ENCODE measurements around the gene SIRT7. TPM values are rescaled to one million over a fixed set of nuclear protein-coding genes. Genes with fewer than 3 reads are reported as not detected.

Gene SIRT7
- total RNA-seq, 4 donors from 2014 or later, result 15.4 to 25.7 (median 20.2) TPM

DNA sequence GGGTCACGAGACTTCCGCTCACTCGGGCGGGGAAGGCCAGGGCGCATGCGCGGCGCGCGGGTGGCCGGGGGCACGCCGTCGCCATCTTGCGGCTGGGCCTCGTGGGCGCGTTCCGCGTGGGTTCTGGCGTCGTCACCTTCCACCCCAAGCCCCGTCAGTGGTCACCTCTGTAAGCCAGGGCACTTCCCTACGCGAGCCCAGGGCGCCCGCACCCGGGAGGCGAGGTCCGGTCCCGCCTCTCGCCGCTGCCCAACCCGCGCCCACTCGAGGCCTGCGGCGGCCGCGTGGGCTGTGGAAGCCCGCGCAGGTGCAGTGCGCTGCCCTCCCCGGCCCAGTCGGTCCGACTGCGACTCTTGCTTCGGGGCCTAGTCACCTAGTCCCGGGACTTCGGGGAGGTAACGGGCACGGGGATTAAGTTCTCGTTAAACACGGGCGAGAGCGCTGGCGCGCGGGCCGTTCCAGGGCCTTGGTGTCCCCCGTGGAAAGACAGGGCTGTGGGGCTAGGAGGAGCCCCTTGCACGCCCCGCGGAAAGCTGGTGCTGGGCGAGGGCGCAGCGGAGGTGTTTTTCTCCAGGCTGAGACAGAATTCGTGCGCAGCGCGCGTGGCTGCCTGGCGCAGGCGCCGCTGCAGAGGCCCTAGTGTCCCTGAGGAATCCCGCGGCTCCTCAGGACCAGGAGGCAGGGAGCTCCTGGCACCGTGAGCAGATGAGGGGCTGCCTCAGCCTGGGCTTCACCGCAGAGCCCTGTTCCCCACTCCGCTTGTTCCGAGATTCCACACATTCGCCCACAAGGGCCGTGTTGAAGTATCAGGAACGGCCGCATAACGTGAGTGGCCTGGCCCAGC is 46.4 kb downstream of the SIRT7 start:
- peak; percentile 20 for ATAC-seq (ENCODE audit: low FRiP score)
- DNase-seq (ENCODE audit: low spot score), result peak; percentile 86
- TF ChIP-seq, protein P1, sequence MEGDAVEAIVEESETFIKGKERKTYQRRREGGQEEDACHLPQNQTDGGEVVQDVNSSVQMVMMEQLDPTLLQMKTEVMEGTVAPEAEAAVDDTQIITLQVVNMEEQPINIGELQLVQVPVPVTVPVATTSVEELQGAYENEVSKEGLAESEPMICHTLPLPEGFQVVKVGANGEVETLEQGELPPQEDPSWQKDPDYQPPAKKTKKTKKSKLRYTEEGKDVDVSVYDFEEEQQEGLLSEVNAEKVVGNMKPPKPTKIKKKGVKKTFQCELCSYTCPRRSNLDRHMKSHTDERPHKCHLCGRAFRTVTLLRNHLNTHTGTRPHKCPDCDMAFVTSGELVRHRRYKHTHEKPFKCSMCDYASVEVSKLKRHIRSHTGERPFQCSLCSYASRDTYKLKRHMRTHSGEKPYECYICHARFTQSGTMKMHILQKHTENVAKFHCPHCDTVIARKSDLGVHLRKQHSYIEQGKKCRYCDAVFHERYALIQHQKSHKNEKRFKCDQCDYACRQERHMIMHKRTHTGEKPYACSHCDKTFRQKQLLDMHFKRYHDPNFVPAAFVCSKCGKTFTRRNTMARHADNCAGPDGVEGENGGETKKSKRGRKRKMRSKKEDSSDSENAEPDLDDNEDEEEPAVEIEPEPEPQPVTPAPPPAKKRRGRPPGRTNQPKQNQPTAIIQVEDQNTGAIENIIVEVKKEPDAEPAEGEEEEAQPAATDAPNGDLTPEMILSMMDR (IDR thresholded peaks at IDR 0.05), result no peak

DNA sequence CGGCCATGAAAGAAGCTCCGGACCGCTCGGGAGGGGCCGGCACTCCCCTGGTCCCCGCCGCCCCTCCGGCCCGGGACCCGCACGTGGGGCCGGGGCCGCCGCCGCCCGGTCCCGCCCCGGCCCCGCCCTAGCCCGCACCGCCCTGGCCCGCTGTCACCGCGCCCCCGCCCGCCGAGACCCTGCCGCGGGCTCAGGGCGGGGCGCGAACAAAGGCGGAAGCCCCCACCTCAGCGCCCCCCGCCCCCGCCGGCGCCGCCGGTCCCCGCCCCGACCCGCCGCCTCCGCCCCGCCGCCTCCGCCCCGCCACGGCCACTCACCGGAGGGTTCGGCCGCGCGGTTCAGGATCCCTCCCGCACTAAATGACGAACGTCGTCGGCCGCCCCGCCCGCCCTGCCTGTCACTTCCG is 47.0 kb downstream of the SIRT7 start, which contains the start of gene ARHGDIA:
ARHGDIA (minus strand) TSS at position 357 of the 406 bp plus-strand sequence. CDS start 1,407 bp downstream, outside the sequence.
- no peak for DNase-seq (ENCODE audit: low spot score)
- peak; percentile 53 for ATAC-seq (ENCODE audit: low FRiP score)
- TF ChIP-seq, protein P1 (IDR thresholded peaks at IDR 0.05), result no peak

DNA sequence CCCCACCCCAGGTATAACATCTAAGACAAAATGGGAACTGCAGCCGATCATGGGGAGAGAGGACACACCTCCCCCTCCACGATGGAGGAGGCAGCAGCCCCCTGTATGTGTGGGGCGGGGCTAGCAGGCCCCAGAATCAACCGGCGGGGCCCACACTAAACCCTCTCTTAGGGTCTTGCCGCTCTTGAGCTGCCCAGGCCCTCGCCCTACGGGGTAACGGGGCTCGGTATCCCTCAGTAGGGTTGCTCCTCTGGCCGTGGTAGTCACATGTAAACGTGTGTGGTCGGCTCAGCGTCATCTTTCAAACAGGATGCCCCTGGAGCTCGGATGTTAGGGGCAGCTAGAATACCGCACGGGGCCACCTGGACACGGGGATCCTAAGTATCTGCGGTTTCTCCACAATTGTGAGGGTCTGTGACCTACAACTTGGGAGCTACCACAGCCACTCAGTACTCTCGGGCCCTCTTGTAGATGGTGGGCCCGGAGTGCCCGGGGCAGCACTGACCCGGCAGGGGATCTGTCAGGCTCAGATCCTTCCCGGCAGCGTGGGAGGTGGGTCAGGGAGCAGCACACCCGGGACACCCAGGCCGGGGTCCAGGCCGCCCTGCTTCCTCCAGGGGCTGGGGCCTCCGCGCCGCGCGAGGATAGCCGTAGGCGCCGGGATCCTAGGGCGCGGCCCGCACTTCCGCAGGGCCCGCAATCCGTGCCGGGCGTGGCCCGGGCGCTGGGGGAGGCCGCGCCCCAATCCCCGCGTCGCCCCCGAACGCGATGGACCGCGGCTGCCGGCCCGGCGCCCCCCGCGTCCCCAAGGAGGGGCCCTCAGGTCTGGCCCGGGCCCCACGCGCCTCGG is 47.6 kb downstream of the SIRT7 start:
- peak; percentile 42 for DNase-seq (ENCODE audit: low spot score)

DNA sequence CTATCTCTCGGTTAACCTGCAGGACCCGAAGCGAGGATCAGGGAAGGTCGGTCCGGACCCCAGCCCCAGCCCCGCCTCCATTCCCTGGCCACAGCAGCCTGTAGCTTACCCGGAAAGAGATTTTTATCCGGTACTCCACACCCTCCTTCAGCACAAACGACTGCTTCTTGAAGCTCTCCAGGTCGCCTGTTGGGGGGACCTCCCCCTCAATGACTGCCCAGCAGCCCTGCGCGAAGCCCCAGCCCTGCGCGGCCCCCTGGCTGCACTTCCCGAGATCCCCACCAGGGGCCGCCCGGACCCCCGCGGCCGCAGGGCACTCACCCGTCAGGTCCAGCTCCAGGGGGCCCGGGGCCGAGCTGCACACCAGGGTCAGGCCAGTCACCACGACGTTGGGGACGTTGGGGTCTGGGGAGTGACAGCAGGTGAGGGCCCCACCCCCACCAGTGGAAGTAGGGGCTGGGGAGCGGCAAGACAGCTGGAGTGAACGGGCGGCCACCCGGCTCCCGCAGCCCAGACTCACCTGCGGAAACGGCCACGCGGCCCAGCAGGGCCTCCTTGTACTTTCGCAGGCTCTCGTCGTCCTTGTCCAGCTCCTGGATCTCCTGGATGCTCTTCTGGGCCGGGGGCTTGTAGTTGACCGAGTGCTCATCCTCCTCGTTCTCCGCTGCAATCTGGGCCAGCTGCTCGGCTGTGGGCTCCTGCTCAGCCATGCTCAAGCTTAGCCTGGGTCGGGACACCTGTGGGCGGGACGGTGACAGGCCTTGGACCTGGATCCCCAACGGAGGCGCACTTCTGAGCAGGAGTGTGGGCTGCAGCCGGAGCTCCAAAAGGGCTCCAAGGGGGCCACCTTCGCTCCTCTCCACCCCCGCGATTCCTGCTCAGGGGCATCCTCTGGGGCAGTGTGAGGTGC is 48.5 kb downstream of the SIRT7 start:
- DNase-seq (ENCODE audit: low spot score), result no peak
- ATAC-seq (ENCODE audit: low FRiP score), result no peak

More for the DNA sequence above, 47.6 kb downstream of the SIRT7 start:
- no peak for ATAC-seq (ENCODE audit: low FRiP score)
- TF ChIP-seq, protein P1 (IDR thresholded peaks at IDR 0.05), result no peak

DNA sequence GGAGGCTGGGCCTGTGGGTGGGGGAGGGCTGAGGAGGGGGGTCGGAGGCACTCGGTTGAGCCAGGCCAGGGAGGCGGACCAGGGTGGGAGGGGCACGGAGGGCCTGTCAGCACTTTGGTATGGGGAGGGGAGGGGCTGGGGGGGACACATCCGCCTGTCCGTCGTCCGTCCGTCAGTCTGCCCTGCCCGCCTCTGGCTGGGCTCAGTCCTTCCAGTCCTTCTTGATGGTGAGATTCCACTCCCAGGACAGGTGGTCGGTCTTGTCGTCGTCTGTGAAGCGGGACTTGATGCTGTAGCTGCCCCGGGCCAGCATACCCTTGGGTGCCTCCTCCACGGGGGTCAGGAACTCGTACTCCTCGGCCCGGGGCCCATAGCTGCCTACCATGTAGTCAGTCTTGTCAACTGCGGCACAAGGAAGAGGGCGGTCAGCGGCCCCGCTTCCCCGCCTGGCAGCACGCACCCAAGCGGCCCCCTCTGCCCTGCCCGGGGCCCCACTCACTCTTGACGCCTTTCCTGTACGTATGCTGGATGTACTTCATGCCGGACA is 49.2 kb downstream of the SIRT7 start:
- ATAC-seq (ENCODE audit: low FRiP score) (peak; percentile 15), DNase-seq (ENCODE audit: low spot score) (no peak)
- TF ChIP-seq, protein P1 (IDR thresholded peaks at IDR 0.05), result no peak

More for the DNA sequence above, 48.5 kb downstream of the SIRT7 start:
- TF ChIP-seq, protein P1 (IDR thresholded peaks at IDR 0.05), result peak in 2 of 3 donors; percentile 66 to 88
